Measurements from ENCODE around the gene INO80B.
"Not testable (repeated sequence)": the region's sequence is repeated elsewhere in the genome, so short reads cannot be mapped to it uniquely, and the experiment has no call there.

INO80B gene

DNA sequence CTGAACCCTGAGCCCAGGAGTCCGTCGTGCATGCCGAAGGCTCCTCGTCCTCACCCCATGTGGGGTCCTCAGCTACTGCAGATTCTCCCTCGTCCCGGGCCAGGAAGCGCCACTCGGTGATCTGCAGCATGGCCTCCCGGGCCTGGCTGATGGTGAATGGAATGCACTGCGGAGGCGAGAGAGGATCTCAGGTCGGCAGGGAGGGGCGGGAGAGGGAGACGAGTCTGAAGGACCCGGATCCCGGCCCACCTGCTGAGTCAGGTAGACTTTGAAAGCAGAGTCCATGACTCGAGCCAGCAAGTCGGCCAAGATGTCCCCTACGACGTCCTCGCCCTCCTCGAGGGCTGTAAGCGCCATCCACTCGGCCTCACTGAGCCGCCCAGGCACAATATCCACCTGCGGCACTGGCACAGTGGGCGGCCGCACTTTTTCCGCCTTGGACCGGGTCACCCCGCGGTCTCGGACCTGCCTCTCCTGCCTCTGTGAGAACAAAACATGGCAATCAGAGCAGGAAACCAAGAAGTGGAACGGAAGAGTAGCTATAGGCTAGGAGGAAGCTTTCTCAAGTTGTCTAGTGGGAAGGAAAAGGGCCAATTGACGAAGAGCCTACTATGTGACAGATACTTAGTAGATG, 39.0 kb upstream of the INO80B start:
- no peak for DNase-seq (ENCODE audit: low read depth)
- TF ChIP-seq, protein P1, sequence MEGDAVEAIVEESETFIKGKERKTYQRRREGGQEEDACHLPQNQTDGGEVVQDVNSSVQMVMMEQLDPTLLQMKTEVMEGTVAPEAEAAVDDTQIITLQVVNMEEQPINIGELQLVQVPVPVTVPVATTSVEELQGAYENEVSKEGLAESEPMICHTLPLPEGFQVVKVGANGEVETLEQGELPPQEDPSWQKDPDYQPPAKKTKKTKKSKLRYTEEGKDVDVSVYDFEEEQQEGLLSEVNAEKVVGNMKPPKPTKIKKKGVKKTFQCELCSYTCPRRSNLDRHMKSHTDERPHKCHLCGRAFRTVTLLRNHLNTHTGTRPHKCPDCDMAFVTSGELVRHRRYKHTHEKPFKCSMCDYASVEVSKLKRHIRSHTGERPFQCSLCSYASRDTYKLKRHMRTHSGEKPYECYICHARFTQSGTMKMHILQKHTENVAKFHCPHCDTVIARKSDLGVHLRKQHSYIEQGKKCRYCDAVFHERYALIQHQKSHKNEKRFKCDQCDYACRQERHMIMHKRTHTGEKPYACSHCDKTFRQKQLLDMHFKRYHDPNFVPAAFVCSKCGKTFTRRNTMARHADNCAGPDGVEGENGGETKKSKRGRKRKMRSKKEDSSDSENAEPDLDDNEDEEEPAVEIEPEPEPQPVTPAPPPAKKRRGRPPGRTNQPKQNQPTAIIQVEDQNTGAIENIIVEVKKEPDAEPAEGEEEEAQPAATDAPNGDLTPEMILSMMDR (IDR thresholded peaks at IDR 0.05; ENCODE audit: insufficient read depth, low read depth, low read length, missing control alignments): no peak
- no peak overlapping the region for H3K4me3 ChIP-seq (ENCODE audit: low read depth, low read length)

DNA sequence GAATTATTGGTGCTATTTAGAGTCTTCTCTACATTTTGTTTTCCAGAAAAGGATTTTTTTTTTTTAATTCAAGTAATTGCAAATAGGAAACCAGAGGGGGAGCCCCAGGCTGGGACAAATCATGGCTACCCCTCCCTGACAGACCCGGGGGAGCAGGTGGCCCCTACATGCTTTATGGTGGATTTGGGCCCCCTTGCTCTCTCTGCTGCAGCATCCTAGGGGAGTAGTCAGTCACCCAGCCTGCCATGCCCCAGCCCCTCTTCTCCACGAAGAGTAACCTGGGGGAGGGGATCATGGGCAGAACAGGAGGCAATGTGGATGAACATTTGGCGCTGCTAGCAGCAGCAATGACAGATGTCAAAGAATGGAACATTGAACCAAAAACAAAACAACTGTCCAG, 38.1 kb upstream of the INO80B start:
- no peak for DNase-seq (ENCODE audit: low read depth)
- TF ChIP-seq, protein P1 (IDR thresholded peaks at IDR 0.05; ENCODE audit: insufficient read depth, low read depth, low read length, missing control alignments): no peak
- H3K4me3 ChIP-seq (ENCODE audit: low read depth, low read length): no peak overlapping the region

DNA sequence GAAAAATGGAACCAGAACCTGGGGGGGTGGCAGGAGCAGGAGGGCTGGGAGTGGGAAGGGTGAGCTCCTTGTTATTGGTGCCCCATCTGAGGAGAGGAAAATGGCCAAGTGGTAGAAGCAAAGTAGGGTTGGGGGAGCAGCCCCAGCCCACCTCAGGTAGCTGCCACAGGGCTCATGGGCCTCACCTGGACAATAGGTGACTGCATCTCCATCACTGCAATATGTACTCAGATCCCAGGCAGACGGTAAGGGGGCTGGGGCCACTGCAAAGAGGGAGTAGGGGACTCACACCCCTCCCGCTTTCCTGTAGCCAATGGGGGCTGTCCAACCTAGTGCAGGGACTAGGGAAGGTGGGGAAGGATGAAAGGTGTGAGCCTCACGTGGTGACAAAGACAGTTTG, 37.7 kb upstream of the INO80B start:
- no peak overlapping the region for H3K4me3 ChIP-seq (ENCODE audit: low read depth, low read length)
- TF ChIP-seq, protein P1 (IDR thresholded peaks at IDR 0.05; ENCODE audit: insufficient read depth, low read depth, low read length, missing control alignments): no peak
- DNase-seq (ENCODE audit: low read depth): no peak

DNA sequence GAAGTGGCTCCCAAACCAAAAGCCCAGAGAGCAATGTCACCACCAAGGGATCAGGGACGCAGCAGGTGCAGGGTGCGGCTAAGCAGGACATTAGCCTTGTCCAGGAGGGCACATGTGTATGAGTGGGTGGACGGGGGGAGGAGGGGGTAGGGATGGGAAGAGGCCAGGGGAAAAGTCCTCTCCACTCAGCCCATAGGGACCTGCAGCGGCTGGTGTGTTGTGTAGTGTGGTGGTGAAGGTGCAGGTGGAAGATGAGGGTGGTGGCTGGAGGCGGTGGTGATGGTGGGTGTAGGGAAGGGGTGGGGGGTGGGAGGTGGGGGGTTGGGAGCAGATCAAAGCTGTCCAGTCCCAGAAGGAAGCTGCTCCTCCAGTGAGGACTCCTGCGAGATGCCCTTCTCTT, 37.1 kb upstream of the INO80B start:
- DNase-seq (ENCODE audit: low read depth): no peak
- H3K4me3 ChIP-seq (ENCODE audit: low read depth, low read length): no peak overlapping the region
- TF ChIP-seq, protein P1 (IDR thresholded peaks at IDR 0.05; ENCODE audit: insufficient read depth, low read depth, low read length, missing control alignments): no peak

DNA sequence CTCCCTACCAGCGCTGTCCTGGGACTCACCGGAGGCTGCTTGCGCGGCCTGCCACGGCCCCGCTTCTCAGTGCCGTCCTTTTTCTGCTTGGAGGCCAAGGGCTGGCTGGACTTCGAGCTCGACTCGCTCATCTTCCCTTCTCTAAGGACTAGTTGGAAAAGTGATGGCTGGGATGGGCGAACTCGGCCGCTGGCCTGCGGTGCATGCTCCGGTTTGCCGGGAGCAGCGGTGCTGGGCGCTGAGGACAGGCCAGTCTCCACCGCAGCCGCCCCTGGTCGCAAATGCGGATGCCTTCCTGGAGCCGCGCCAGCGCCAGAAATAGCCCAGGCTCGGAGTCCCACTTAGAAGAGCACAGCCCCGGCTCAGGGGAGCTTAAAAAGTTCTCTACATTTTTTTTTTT, 36.6 kb upstream of the INO80B start:
- H3K4me3 ChIP-seq (ENCODE audit: low read depth, low read length): no peak overlapping the region
- TF ChIP-seq, protein P1 (IDR thresholded peaks at IDR 0.05; ENCODE audit: insufficient read depth, low read depth, low read length, missing control alignments): no peak
- no peak for DNase-seq (ENCODE audit: low read depth)

DNA sequence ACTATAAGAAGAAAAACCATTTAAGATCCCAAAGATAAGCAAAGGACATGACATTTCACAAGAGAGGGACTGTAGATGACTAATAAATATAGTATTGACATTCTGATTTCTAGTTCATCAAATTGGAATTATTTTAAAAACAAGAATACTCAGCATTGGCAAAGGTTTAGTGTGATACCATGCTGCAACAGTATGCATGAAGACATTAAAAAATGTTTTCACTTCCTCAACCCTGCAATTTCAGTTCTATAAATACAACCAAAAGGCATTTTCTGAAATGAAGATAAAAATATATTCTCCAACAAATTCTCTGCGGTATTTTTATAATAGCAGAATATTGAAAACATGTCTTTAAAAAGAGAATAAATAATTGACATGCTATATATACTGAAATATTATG, 35.5 kb upstream of the INO80B start:
- DNase-seq (ENCODE audit: low read depth): no peak
- TF ChIP-seq, protein P1 (IDR thresholded peaks at IDR 0.05; ENCODE audit: insufficient read depth, low read depth, low read length, missing control alignments): no peak
- peak overlapping the region; percentile 63; the same call in 1 of the 2 replicates for H3K4me3 ChIP-seq (ENCODE audit: low read depth, low read length)

DNA sequence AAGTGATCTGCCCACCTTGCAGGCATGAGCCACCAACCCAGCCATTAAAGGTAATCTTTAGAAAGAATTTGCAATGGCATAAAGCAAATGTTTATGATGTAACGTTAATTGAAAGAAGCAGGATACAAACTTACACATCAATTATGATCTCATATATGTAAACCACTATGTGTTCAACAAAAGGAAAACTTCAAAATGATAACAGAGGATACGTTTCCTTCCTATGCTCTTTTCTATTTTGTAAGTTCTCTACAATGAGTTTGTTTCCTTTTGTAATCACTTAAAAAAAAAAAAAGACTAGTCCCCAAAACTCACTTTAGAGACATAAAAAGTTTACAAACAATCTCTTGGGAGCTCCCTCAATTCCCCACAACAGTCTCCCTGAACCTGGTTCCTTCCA, 34.9 kb upstream of the INO80B start:
- H3K4me3 ChIP-seq (ENCODE audit: low read depth, low read length): peak overlapping the region; percentile 63
- DNase-seq (ENCODE audit: low read depth): no peak
- TF ChIP-seq, protein P1 (IDR thresholded peaks at IDR 0.05; ENCODE audit: insufficient read depth, low read depth, low read length, missing control alignments): no peak

DNA sequence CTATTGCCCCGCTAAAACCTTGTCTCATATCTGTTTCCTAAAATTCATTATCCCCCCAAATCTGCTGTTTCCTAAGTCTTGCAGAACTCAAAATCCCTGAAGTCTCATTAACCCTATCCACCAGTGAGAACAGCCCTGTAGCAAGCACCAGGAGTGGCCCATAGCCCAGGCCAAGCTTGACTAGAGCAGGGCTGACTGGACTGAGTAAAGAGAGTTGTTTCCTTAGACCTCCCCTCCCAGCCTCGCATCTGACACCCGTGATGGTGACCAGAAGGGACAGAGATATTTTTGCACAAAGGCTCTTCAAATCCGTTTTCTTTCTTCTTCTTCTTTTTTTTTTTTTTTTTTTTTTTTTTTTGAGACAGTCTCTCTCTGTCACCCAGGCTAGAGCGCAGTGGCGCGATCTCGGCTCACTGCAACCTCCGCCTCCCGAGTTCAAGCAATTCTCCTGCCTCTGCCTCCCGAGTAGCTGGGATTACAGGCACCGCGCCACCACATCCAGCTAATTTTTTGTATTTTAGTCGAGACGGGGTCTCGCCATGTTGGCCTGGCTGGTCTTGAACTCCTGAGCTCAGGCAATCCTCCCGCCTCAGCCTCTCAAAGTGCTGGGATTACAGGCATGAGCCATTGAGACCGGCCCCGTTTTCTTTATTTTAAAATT, 34.3 kb upstream of the INO80B start:
- DNase-seq (ENCODE audit: low read depth): not testable (repeated sequence)
- peak overlapping the region; percentile 63 for H3K4me3 ChIP-seq (ENCODE audit: low read depth, low read length)

All from GM12865 (cell line).